Heart left ventricle (tissue), 16 donors: ENCODE data around the gene INPP4B. TPM values are rescaled to one million over a fixed set of nuclear protein-coding genes. Genes with fewer than 3 reads are reported as not detected.
A peak's percentile ranks its signal among the peaks of the same experiment; 100 is the strongest.
"Not testable (repeated sequence)": the region's sequence is repeated elsewhere in the genome, so short reads cannot be mapped to it uniquely, and the experiment has no call there.

Experiments used
- ATAC-seq, 4 donors: fragments of 200-7000 bp; cut with Tn5 transposase; one replicate each; pipeline ENCODE4 v1.9.1; 2020 to 2022; ENCODE audit warnings: moderate library complexity in 4 of 4, mild to moderate bottlenecking in 3 of 4, moderate number of reproducible peaks in 1 of 4
- DNase-seq, 5 donors: peaks; one replicate each; pipeline ENCODE4 v3.0.0-alpha.2; 2020
- H3K27ac ChIP-seq, 12 donors: fragments of 200-600 bp; sonication (generic) in 4 of 12; one replicate each; pipeline versions ENCODE4 v1.5.0 to v1.8.0; 2016 to 2022; ENCODE audit warnings: mild to moderate bottlenecking in 2 of 12
- H3K27me3 ChIP-seq, 9 donors: fragments of 200-600 bp; sonication (generic) in 2 of 9; one replicate each; pipeline versions ENCODE4 v1.5.1 to v1.8.0; 2016 to 2022; ENCODE audit warnings: mild to moderate bottlenecking in 3 of 9
- H3K36me3 ChIP-seq, 9 donors: fragments of 200-600 bp; sonication (generic) in 2 of 9; one replicate each; pipeline versions ENCODE4 v1.5.0 to v1.8.0; 2018 to 2022; ENCODE audit warnings: mild to moderate bottlenecking in 2 of 9
- H3K4me1 ChIP-seq, 12 donors: fragments of 200-600 bp; sonication (generic) in 4 of 12; one replicate each; pipeline versions ENCODE4 v1.5.0 to v1.8.0; 2016 to 2022; ENCODE audit warnings: mild to moderate bottlenecking in 3 of 12
- H3K4me3 ChIP-seq, 12 donors: fragments of 200-600 bp; sonication (generic) in 4 of 12; one replicate each; pipeline versions ENCODE4 v1.5.0 to v1.8.0; 2017 to 2022; ENCODE audit warnings: mild to moderate bottlenecking in 9 of 12, moderate library complexity in 4 of 12
- H3K9me3 ChIP-seq, 12 donors: fragments of 200-600 bp; sonication (generic) in 4 of 12; one replicate each; pipeline versions ENCODE4 v1.5.0 to v1.8.0; 2016 to 2022; ENCODE audit warnings: mild to moderate bottlenecking in 1 of 12
- POLR2A ChIP-seq, 2 donors: fragments of 450-650 bp; IDR thresholded peaks; one replicate each; pipeline ENCODE4 v1.6.1; 2017; ENCODE audit warnings: antibody characterized with exemption in 2 of 2, mild to moderate bottlenecking in 2 of 2, moderate library complexity in 2 of 2
- WGBS, 4 donors: extraction: QIAGEN DNeasy Blood & Tissue Kit in 2 of 4; methylation state at CpG; one replicate each; pipeline versions ENCODE4 v1.1.5 to v1.1.7; 2013 to 2018; 5-methylcytosine and 5-hydroxymethylcytosine counted together
- intact Hi-C, 10 donors: fragments of 100-400 bp; cut with DNase I; formaldehyde crosslinking; loops; one replicate each; pipeline versions ENCODE4 v1.11.1 to v1.14.2; 2022
- polyA plus RNA-seq, 2 donors: library from polyadenylated mRNA; stranded (reverse); fragments of 200-250 nt; gene quantifications; one replicate each; pipeline ENCODE4 v1.2.3, GENCODE V29; 2013
- total RNA-seq, 9 donors: library from RNA; depleted of rRNA in 2 of 9; stranded (reverse); fragments of >200 nt in 2 of 9; fragmentation: NEBNext Ultra II Directional in 3 of 9; extraction: Animal tissue kit (Norgen Biotek cat#: 25700) in 3 of 9; gene quantifications; one replicate each; pipeline versions ENCODE4 v1.1.0 to v1.2.4, GENCODE V29; 2016 to 2023
- TF ChIP-seq, protein P1 (sequence below), 12 donors: fragments of 200-600 bp; sonication (generic) in 4 of 12; IDR thresholded peaks; one replicate each; pipeline versions ENCODE4 v1.5.0 to v1.8.0; 2018 to 2022; ENCODE audit warnings: antibody characterized with exemption in 12 of 12, mild to moderate bottlenecking in 5 of 12
- donor health status: ischemic (EF 13 %, LVEDD 7.1; RV severe dilation, severe dysfunction).
- donor health status: healthy with polysubstance abuse.
- donor health status: DM: no; HTN: yes; CAD: no.
- donor health status: DM: no; HTN: no; CAD: no.
- donor health status: ischemic (EF 25% LVEDD 6.9; RV normal size, moderate dysfunction).
- donor health status: ischemic (EF 25% LVEDD 5.7; RV mildly dilated, moderate dysfunction).
- donor health status: healthy.
- donor health status: DM: yes; HTN: yes; CAD: no.
- donor health status: ischemic (EF 35%, LVEDD 5.7; RV mildly dilated, moderate dysfunction).
- donor health status: nonischemic (EF 11% LVEDD 7.7; RV severe dilation, severe dysfunction).
- donor health status: DM: yes; HTN: yes; CAD: no.
- donor health status: PGD.
- donor health status: ischemic (EF 29% LVEDD 5.4; RV normal size, mild dysfunction).
- donor health status: nonischemic (EF 23%, LVEDD 6.1; RV moderate dilation, normal function).

INPP4B gene
- total and polyA plus RNA-seq, 11 donors, result 5.5 to 128 (median 39.1) TPM

DNA sequence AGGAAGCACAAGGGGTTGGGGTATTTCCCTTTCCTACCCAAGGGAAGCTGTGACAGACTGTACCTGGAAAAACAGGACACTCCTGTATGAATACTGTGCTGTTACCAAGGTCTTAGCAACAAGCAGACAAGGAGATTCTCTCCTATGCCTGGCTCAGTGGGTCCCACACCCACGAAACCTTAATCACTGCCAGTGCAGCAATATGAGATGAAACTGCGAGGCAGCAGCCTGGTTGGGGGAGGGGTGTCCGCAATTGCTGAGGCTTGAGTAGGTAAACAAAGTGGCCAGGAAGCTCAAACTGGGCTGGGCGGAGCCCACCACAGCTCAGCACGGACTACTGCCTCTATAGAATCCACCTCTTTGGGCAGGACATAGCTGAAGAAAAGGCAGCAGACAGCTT is 197.7 kb downstream of the INPP4B start:
- peaks cover 0 to 42% (median 16%) of the 10 kb centered on the region in 12 donors for H3K9me3 ChIP-seq
- H3K27ac ChIP-seq, result no peak overlapping the region
- no peaks in the 10 kb centered on the region for H3K27me3 ChIP-seq
- H3K36me3 ChIP-seq, result peaks cover 0 to 10% (median 0%) of the 10 kb centered on the region in 9 donors
- 89 to 97% (median 92%) methylated on average over 5 of the region's 5 CpGs for WGBS, 4 donors
- no peak overlapping the region for H3K4me3 ChIP-seq
- peaks cover 0 to 21% (median 11%) of the 10 kb centered on the region in 12 donors for H3K4me1 ChIP-seq
- DNase-seq, result no peak
- no peak for ATAC-seq
- TF ChIP-seq POLR2A (IDR thresholded peaks at IDR 0.05), result no peak
- intact Hi-C loops, result no loop called here

DNA sequence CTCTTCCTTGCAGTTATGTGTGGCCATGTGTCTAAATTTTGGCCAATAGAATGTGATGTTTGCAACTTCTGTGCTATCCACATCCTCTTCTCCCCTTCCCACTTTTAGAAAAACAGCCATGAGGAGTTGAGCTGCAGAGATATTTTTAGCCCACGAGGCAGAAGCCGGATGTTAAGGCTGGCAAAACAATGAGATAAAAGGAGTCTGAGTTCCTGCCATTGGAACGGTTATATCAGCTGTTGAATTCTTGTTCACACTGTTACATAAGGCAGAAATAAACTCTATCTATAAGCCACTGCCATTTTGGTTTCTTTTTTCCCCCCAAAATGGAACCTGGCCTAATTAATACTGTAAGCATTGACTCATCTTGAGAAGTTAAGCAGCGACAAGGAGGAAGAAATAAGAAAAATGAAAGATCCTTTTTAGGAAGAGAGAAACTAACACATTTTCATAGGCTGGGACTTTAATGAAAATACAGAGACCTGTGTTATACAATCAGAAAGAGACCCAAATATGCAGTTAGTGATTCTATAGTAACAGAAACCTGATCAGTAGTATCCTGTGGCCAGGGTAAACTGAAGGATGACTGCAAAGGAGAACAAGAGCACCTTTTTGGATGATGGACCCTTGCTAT is 200.5 kb downstream of the INPP4B start:
- intact Hi-C loops, result no loop called here
- WGBS, 4 donors, result 13 to 19% (median 18%) methylated on average over 4 of the region's 4 CpGs
- H3K4me3 ChIP-seq, result no peak overlapping the region
- H3K4me1 ChIP-seq, result peaks cover 0 to 21% (median 11%) of the 10 kb centered on the region in 12 donors
- no peaks in the 10 kb centered on the region for H3K27me3 ChIP-seq
- H3K36me3 ChIP-seq, result peaks cover 0 to 5% (median 0%) of the 10 kb centered on the region in 9 donors
- peak overlapping the region in 10 of 12 donors; percentile 1 to 88 (median 50) for H3K27ac ChIP-seq
- DNase-seq, result peak in 3 of 5 donors; percentile 17 to 19 (median 19)
- H3K9me3 ChIP-seq, result peaks cover 0 to 14% (median 1%) of the 10 kb centered on the region in 12 donors
- TF ChIP-seq, protein P1, sequence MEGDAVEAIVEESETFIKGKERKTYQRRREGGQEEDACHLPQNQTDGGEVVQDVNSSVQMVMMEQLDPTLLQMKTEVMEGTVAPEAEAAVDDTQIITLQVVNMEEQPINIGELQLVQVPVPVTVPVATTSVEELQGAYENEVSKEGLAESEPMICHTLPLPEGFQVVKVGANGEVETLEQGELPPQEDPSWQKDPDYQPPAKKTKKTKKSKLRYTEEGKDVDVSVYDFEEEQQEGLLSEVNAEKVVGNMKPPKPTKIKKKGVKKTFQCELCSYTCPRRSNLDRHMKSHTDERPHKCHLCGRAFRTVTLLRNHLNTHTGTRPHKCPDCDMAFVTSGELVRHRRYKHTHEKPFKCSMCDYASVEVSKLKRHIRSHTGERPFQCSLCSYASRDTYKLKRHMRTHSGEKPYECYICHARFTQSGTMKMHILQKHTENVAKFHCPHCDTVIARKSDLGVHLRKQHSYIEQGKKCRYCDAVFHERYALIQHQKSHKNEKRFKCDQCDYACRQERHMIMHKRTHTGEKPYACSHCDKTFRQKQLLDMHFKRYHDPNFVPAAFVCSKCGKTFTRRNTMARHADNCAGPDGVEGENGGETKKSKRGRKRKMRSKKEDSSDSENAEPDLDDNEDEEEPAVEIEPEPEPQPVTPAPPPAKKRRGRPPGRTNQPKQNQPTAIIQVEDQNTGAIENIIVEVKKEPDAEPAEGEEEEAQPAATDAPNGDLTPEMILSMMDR (IDR thresholded peaks at IDR 0.05), result no peak
- TF ChIP-seq POLR2A (IDR thresholded peaks at IDR 0.05), result no peak
- ATAC-seq, result peak; percentile 89 to 96 (median 94)

DNA sequence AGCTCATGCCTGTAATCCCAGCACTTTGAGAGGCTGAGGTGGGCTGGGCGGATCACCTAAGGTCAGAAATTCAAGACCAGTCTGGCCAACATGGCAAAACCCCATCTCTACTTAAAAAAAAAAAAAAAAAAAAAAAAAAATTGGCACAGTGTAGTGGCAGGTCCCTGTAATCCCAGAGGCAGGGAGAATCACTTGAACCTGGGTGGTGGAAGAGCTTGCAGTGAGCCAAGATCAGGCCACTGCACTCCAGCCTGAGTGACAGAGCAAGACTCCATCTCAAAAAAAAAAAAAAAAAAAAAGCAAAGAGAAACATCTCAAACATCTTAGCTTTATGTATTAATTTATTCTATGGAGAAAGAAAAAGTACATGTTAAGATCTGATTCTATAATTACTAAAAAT is 201.5 kb downstream of the INPP4B start:
- H3K27me3 ChIP-seq, H3K9me3 ChIP-seq, H3K36me3 ChIP-seq, H3K4me3 ChIP-seq: not testable (repeated sequence)
- DNase-seq (peak in 1 of 5 donors; percentile 28), ATAC-seq (peak; percentile 86 to 89 (median 86))
- Histone ChIP-seq H3K4me1 (peaks cover 0 to 21% (median 11%) of the 10 kb centered on the region in 12 donors), H3K27ac (peak overlapping the region in 4 of 12 donors; percentile 68 to 88 (median 72))
- 85 to 88% (median 85%) methylated on average over 1 of the region's 1 CpG for WGBS, 4 donors
- intact Hi-C loops, result loop anchor here in 1 of 10 donors (5.0 kb wide), 1 partner anchor 183 kb away; no protein-coding TSS in a partner anchor

DNA sequence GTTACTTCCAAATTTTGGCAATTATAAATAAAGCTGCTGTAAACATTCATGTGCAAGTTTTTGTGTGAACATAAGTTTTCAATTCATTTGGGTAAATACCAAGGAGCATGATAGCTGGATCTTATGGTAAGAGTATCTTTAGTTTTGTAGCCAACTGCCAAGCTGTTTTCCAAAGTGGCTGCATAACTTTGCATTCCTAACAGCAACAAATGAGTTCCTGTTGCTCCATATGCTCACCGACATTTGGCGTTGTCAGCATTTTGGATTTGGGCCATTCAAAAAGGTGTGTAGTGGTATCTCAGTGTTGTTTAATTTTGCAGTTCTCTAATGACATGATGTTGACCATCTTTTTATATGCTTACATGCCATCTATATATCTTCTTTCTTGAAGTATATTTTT is 208.5 kb downstream of the INPP4B start:
- TF ChIP-seq POLR2A (IDR thresholded peaks at IDR 0.05), result no peak
- ATAC-seq (no peak), DNase-seq (no peak)
- Histone ChIP-seq H3K4me1 (no peaks in the 10 kb centered on the region), H3K36me3 (no peaks in the 10 kb centered on the region), H3K4me3 (no peak overlapping the region), H3K27ac (no peak overlapping the region), H3K27me3 (no peaks in the 10 kb centered on the region), H3K9me3 (peaks cover 0 to 36% (median 0%) of the 10 kb centered on the region in 12 donors)
- intact Hi-C loops, result no loop called here
- 89 to 100% (median 91%) methylated on average over 2 of the region's 2 CpGs for WGBS, 4 donors

DNA sequence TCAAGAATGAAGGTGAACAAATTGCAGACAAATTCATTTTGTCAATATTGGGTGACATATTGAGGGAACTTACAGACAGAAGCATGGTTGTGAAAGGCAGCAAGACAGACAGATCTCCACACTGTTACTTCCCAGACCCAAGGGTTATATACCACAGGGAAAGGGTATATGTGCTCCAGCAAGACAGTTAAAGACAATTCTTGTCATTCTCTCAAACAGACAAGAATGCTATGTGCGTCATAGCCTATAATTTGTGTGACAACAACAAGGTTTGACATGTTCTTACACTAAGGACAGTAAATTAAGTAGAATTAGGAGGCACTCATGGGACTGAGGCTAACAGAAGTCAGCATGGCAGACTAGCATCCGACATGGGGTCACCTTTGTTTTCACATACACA is 214.3 kb downstream of the INPP4B start:
- 82 to 96% (median 87%) methylated on average over 2 of the region's 2 CpGs for WGBS, 4 donors
- DNase-seq (no peak), ATAC-seq (no peak)
- H3K9me3 ChIP-seq, result peaks cover 0 to 22% (median 0%) of the 10 kb centered on the region in 12 donors
- TF ChIP-seq, protein P1 (IDR thresholded peaks at IDR 0.05), result no peak
- no peak for TF ChIP-seq POLR2A (IDR thresholded peaks at IDR 0.05)
- intact Hi-C loops, result no loop called here
- no peak overlapping the region for H3K4me3 ChIP-seq
- no peaks in the 10 kb centered on the region for H3K27me3 ChIP-seq
- H3K4me1 ChIP-seq, result no peaks in the 10 kb centered on the region
- no peaks in the 10 kb centered on the region for H3K36me3 ChIP-seq
- no peak overlapping the region for H3K27ac ChIP-seq
